ENCODE data around the gene CCT5.

Gene CCT5

GRCh38 chr5:10277773-10278630 lies 27.9 kb downstream of the CCT5 start:
- Histone ChIP-seq H3K36me3 (ENCODE audit: insufficient read depth, low read length) (no peaks in the 10 kb centered on the region), H3K9ac (ENCODE audit: low read depth, low read length, poor library complexity, severe bottlenecking) (no peak overlapping the region), H3K79me2 (ENCODE audit: insufficient read depth, low read length) (no peaks in the 10 kb centered on the region), H2AFZ (ENCODE audit: low read length) (no peak overlapping the region), H3F3A (ENCODE audit: low read depth) (no peaks in the 10 kb centered on the region), H3K27me3 (ENCODE audit: insufficient read depth, low read length, poor library complexity, severe bottlenecking) (no peaks in the 10 kb centered on the region), H3K4me2 (ENCODE audit: low read depth, low read length, poor library complexity, severe bottlenecking) (no peak overlapping the region), H3K4me1 (ENCODE audit: insufficient read depth, low read length, poor library complexity, severe bottlenecking) (no peaks in the 10 kb centered on the region), H3K9me3 (ENCODE audit: insufficient read depth, low read depth, low read length) (no peaks in the 10 kb centered on the region), H3K9me2 (replicated peaks; ENCODE audit: low read depth, low read length) (no peaks in the 10 kb centered on the region), H3K4me3 (ENCODE audit: low read length, poor library complexity, severe bottlenecking) (no peak overlapping the region), H4K20me1 (ENCODE audit: insufficient read depth, low read length, poor library complexity, severe bottlenecking) (no peaks in the 10 kb centered on the region)
- TF ChIP-seq EZH2phosphoT487 (IDR thresholded peaks at IDR 0.05; ENCODE audit: borderline replicate concordance), result no peak
- TF ChIP-seq, protein P1, sequence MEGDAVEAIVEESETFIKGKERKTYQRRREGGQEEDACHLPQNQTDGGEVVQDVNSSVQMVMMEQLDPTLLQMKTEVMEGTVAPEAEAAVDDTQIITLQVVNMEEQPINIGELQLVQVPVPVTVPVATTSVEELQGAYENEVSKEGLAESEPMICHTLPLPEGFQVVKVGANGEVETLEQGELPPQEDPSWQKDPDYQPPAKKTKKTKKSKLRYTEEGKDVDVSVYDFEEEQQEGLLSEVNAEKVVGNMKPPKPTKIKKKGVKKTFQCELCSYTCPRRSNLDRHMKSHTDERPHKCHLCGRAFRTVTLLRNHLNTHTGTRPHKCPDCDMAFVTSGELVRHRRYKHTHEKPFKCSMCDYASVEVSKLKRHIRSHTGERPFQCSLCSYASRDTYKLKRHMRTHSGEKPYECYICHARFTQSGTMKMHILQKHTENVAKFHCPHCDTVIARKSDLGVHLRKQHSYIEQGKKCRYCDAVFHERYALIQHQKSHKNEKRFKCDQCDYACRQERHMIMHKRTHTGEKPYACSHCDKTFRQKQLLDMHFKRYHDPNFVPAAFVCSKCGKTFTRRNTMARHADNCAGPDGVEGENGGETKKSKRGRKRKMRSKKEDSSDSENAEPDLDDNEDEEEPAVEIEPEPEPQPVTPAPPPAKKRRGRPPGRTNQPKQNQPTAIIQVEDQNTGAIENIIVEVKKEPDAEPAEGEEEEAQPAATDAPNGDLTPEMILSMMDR (conservative IDR thresholded peaks at IDR 0.05; ENCODE audit: low read length), result no peak

DNA sequence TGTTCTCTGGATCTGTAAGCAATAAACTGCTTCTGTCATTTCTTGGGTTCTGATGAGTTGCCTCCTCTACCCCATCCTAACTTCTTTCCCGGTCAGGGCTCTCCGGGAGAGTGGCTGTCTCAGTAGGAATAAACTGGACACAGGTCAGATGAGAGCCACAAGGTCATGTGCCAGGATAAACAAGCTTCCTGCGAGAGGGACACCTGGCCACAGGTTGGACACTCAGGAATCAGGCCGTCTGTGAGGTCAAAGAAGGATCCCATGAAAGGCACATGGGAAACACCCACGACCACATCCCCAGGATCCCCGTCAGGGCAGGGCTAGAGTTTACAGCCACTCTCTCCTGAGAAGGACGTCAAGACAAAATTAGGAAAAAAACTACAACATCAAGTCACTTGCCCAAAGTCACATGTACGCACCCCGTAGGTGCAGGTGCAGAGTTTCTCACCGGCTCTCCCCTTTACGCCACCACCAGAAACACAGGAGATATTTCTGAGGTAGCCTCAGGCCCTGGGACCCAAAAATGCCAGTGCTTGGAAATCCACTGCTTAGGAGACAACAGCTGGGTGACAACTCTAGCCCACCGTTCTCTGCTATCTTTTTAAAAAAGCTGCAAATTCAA lies 28.7 kb downstream of the CCT5 start:
- Histone ChIP-seq H3K27me3 (ENCODE audit: insufficient read depth, low read length, poor library complexity, severe bottlenecking) (no peaks in the 10 kb centered on the region), H3K79me2 (ENCODE audit: insufficient read depth, low read length) (no peaks in the 10 kb centered on the region), H3F3A (ENCODE audit: low read depth) (no peaks in the 10 kb centered on the region), H3K9ac (ENCODE audit: low read depth, low read length, poor library complexity, severe bottlenecking) (no peak overlapping the region), H3K36me3 (ENCODE audit: insufficient read depth, low read length) (no peaks in the 10 kb centered on the region), H3K4me2 (ENCODE audit: low read depth, low read length, poor library complexity, severe bottlenecking) (no peak overlapping the region), H2AFZ (ENCODE audit: low read length) (no peak overlapping the region), H3K9me3 (ENCODE audit: insufficient read depth, low read depth, low read length) (no peaks in the 10 kb centered on the region), H3K9me2 (replicated peaks; ENCODE audit: low read depth, low read length) (no peaks in the 10 kb centered on the region), H4K20me1 (ENCODE audit: insufficient read depth, low read length, poor library complexity, severe bottlenecking) (no peaks in the 10 kb centered on the region), H3K4me3 (ENCODE audit: low read length, poor library complexity, severe bottlenecking) (no peak overlapping the region), H3K4me1 (ENCODE audit: insufficient read depth, low read length, poor library complexity, severe bottlenecking) (no peaks in the 10 kb centered on the region)
- TF ChIP-seq, protein P1 (conservative IDR thresholded peaks at IDR 0.05; ENCODE audit: low read length), result no peak
- TF ChIP-seq EZH2phosphoT487 (IDR thresholded peaks at IDR 0.05; ENCODE audit: borderline replicate concordance), result no peak

DNA sequence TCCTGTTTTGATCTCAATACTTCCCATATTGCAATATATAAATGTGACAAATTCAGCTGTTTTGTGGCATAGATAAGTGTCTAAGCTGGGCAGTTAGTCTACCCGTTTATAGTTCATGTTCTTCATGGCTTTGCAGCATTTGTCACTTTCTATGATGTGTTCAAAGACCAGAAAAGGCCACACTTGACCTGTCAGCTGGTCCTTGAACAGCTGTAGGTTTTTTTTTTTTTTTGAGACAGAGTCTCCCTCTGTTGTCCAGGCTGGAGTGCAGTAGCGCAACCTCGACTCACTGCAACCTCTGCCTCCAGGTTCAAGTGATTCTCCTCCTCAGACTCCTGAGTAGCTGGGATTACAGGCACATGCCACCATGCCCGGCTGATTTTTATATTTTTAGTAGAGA lies 29.2 kb downstream of the CCT5 start:
- no peak for TF ChIP-seq EZH2phosphoT487 (IDR thresholded peaks at IDR 0.05; ENCODE audit: borderline replicate concordance)
- TF ChIP-seq, protein P1 (conservative IDR thresholded peaks at IDR 0.05; ENCODE audit: low read length), result no peak
- Histone ChIP-seq H3K9ac (ENCODE audit: low read depth, low read length, poor library complexity, severe bottlenecking) (no peak overlapping the region), H3K9me3 (ENCODE audit: insufficient read depth, low read depth, low read length) (no peaks in the 10 kb centered on the region), H3K4me2 (ENCODE audit: low read depth, low read length, poor library complexity, severe bottlenecking) (no peak overlapping the region), H3K79me2 (ENCODE audit: insufficient read depth, low read length) (no peaks in the 10 kb centered on the region), H3K4me3 (ENCODE audit: low read length, poor library complexity, severe bottlenecking) (no peak overlapping the region), H3K9me2 (replicated peaks; ENCODE audit: low read depth, low read length) (no peaks in the 10 kb centered on the region), H3K36me3 (ENCODE audit: insufficient read depth, low read length) (no peaks in the 10 kb centered on the region), H3K4me1 (ENCODE audit: insufficient read depth, low read length, poor library complexity, severe bottlenecking) (no peaks in the 10 kb centered on the region), H2AFZ (ENCODE audit: low read length) (no peak overlapping the region), H3K27me3 (ENCODE audit: insufficient read depth, low read length, poor library complexity, severe bottlenecking) (no peaks in the 10 kb centered on the region), H4K20me1 (ENCODE audit: insufficient read depth, low read length, poor library complexity, severe bottlenecking) (no peaks in the 10 kb centered on the region), H3F3A (ENCODE audit: low read depth) (no peaks in the 10 kb centered on the region)
